GM18502 (cell line): ENCODE measurements around the gene AHI1.

Experiments
- ATAC-seq: cut with Tn5 transposase; IDR thresholded peaks from one replicate; pipeline ENCODE4 v1.9.1; 2021; ENCODE audit warnings: mild to moderate bottlenecking; ENCODE audit not compliant: unreplicated experiment, poor library complexity

AHI1 gene

GRCh38 chr6:135497412-135498184 lies at the start of gene AHI1:
Gene AHI1, minus strand, starts transcription at chr6:135497740. Its CDS starts 5,503 bp downstream, at chr6:135492237.
- peak; percentile 95 for ATAC-seq

- ATAC-seq = no peak
Observed at GRCh38 chr6:135546680-135547418, 49.3 kb upstream of the AHI1 start.

- no peak for ATAC-seq
Observed at GRCh38 chr6:135546206-135546605, 48.7 kb upstream of the AHI1 start.

GRCh38 chr6:135540207-135540840 lies 42.8 kb upstream of the AHI1 start:
- no peak for ATAC-seq

- ATAC-seq = no peak
Observed at GRCh38 chr6:135537741-135538301, 40.3 kb upstream of the AHI1 start.

GRCh38 chr6:135535989-135536414 lies 38.5 kb upstream of the AHI1 start:
- ATAC-seq = no peak

GRCh38 chr6:135534773-135535380 lies 37.3 kb upstream of the AHI1 start:
- no peak for ATAC-seq

GRCh38 chr6:135532559-135532958 lies 35.0 kb upstream of the AHI1 start:
- ATAC-seq = no peak

- no peak for ATAC-seq
Observed at GRCh38 chr6:135531954-135532490, 34.5 kb upstream of the AHI1 start.

GRCh38 chr6:135530113-135530512 lies 32.6 kb upstream of the AHI1 start:
- ATAC-seq = no peak

- no peak for ATAC-seq
Observed at GRCh38 chr6:135527960-135528249, 30.4 kb upstream of the AHI1 start.

- no peak for ATAC-seq
Observed at GRCh38 chr6:135527116-135527959, 29.8 kb upstream of the AHI1 start.

GRCh38 chr6:135525594-135525993 lies 28.1 kb upstream of the AHI1 start:
- ATAC-seq = no peak

GRCh38 chr6:135522965-135523692 lies 25.6 kb upstream of the AHI1 start:
- ATAC-seq = no peak

- ATAC-seq = no peak
Observed at GRCh38 chr6:135521431-135521830, 23.9 kb upstream of the AHI1 start.

GRCh38 chr6:135520781-135521180 lies 23.2 kb upstream of the AHI1 start:
- no peak for ATAC-seq

GRCh38 chr6:135519348-135519747 lies 21.8 kb upstream of the AHI1 start:
- ATAC-seq = no peak

- no peak for ATAC-seq
Observed at GRCh38 chr6:135517527-135517926, 20.0 kb upstream of the AHI1 start.

GRCh38 chr6:135514706-135515105 lies 17.2 kb upstream of the AHI1 start:
- no peak for ATAC-seq
